NCI-H1048 (cell line): ENCODE data around the gene SERGEF.

Experiments
- DNase-seq: peaks from one replicate; lab custom pipeline; 2025; lab: John Stamatoyannopoulos, UW

Gene SERGEF

DNA sequence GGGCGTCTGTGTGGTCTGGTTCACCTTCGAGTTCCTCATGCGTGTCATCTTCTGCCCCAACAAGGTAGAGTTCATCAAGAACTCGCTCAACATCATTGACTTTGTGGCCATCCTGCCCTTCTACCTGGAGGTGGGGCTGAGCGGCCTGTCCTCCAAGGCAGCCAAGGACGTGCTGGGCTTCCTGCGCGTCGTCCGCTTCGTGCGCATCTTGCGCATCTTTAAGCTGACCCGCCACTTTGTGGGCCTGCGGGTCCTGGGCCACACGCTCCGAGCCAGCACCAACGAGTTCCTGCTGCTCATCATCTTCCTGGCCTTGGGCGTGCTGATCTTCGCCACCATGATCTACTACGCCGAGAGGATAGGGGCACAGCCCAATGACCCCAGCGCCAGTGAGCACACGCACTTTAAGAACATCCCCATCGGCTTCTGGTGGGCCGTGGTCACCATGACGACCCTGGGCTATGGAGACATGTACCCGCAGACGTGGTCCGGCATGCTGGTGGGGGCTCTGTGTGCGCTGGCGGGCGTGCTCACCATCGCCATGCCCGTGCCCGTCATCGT lies 240.9 kb downstream of the SERGEF start:
- no peak for DNase-seq

DNA sequence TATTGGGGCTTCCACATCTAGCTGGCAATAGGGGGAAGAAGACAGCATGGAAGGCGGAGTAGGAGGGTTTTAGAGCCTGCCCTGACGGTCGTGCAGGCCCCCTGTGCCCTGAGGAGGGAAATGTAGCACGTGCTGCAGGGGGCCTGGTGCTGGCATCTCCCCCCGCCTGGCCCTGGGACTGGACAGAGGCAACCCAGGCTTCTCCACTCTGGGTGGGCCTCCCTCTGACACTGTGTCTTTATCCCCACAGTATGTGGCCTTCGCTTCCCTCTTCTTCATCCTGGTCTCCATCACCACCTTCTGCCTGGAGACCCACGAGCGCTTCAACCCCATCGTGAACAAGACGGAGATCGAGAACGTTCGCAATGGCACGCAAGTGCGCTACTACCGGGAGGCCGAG lies 241.4 kb downstream of the SERGEF start:
- no peak for DNase-seq

DNA sequence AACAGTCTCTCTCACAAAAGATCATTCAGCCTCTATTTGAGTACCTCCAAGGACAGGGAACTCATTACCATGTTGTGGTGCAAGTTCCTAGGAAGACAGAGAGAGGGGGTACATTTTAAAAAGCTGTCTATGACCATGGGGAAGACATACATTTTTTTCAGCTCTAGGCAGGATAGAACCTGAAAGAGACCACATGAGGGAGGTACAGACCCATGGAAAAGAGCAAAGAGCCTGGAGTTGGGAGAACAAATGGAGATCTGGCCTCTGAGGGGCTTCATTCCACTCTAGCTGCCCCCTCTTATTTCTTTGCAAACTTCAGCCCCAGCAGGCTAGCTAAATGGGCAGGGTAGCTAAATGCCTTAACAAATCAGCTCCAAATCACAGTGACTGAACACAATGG lies 241.9 kb downstream of the SERGEF start:
- DNase-seq = no peak

DNA sequence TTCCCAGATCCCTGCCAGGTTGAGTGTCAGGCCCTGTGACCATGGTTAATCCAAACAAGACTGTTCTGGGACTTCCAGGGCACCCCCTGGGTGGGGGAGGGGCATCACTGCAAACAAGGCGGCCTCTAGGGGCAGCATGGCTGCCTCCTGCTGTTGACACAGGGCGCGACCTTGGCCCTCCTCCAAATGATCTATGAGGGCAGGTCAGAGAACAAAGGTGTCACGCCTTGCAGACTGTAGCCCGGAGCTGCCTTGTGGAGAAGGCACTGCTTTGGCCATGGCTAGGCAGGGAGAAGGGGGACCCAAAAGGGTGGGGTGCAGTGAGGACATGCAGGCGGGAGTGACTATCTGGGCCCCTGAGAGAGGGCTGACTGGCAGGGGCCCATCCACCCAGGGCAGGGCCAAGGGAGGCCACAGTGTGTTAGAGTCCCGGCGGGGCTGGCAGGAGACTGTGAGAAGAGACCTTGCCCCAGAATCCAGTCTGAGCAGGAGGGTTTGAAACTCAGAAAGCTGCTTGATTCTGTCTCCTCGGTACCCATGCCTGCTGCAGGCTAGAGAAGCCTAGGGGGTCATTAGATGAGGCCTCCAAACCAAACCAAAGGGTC lies 242.7 kb downstream of the SERGEF start:
- DNase-seq = no peak

DNA sequence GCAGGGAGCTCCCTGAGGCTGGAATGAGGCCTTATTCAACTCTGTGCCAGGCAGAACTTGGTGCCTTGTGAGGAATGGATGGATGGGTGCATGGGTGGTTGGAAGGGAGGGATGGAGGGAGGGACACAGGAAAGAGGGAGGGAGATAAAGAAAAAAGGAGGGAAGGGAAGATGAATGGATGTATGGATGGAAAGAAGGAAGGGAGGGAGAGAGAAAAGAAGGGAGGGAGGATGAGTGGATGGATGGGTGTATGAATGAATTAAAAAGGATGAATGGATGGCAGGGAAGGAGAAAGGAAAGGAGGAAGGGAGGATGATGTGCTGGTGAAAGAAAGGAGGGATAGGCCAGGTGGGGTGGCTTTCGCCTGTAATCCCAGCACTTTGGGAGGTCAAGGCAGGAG lies 243.6 kb downstream of the SERGEF start:
- no peak for DNase-seq

DNA sequence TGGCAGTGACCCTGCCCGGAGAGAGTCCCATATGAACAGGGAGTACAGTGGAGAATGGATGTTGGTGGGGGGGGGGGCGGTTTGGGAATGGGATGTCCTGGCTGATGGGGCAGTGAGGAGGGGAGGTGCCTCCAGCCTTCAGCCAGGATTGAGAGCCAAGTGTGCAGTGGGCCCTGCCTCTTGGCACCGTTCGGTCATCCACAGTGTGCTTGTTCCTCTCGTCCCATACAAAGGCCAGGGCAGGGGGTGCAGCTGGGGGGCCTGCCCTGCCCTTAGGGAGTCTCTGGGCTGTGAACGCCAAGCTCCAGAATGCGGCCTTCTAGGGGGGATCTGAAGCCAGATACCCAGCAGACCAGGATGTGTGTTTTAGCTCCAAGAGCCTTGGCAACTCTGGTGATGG lies 244.3 kb downstream of the SERGEF start:
- no peak for DNase-seq

DNA sequence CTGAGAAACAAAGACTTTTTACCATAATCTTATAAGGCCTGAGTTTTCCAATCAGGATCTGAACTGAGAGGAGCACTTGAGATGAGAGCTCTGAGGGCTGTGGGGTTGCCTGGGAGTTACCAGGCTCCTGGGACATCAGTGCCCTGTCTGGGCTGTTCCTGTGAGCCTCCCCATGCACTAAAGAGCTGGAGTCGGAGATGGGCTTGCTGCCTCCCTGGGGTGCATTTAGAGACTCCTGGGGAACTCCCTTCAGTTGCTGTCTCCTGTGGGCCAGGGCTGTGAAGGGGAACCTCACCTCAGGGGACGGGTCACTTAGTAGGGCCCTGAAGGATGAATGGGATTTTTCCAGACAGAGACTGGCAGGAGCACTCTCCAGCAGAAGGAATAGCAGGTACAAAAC lies 244.9 kb downstream of the SERGEF start:
- no peak for DNase-seq

DNA sequence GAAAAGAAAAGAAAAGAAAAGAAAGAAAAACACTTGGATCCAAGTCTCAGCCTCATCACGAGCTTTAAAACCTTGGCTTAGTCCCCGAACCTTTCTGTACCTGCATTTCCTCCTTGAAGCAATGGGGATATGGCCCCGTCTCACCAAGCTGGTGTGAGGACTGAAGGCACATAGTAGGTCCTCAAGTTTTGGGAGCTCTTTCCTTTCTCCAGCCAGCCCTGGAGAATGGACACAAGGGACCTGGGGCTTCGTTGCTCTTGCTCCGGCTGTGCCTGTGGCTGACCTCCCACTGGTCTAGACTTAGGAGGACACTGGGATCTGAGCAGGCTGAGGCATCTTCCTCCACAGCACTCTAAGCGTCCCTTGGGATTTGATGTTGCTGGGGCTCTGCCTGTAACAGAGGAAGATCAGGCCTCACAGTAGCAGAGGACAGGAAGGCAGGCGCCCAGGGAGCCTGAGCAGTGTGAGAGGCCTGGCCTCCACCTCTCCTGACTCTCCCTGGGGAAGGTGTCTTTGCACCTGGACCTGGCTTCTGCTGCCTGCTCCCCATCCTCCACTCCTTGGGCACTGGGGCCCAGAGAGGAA lies 245.5 kb downstream of the SERGEF start:
- no peak for DNase-seq

DNA sequence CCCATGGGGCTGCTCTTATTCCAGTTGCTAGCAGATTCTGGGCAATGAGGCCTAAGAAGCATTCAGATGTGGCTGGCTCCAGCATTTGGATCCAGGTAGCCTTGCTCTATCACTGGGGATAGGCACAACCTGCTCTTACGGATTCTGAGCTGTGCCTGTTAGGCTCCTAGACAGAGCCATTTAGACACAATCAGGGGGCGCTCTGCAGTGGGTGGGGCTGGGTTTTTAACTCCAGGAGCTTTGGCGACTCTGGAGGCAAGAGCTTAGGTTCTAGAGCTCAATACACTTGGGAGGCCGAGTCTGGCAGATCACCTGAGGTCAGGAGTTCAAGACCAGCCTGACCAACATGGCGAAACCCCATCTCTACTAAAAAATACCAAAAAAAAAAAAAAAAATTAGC lies 246.3 kb downstream of the SERGEF start:
- DNase-seq = no peak

DNA sequence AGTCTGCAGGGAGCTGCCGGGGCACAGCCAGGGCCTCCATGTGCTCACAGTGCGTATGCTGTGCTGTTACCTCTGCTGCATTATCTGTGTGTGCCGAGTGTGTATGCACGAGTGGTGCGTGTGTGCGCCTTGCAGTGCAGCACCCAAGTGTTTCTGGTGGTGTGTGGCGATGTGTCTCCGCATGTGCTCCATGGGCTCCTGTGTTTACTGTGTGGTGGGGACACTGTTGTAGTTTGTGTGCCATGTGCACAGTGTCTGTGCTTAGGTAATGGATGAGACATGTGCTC lies 246.8 kb downstream of the SERGEF start:
- DNase-seq = no peak

DNA sequence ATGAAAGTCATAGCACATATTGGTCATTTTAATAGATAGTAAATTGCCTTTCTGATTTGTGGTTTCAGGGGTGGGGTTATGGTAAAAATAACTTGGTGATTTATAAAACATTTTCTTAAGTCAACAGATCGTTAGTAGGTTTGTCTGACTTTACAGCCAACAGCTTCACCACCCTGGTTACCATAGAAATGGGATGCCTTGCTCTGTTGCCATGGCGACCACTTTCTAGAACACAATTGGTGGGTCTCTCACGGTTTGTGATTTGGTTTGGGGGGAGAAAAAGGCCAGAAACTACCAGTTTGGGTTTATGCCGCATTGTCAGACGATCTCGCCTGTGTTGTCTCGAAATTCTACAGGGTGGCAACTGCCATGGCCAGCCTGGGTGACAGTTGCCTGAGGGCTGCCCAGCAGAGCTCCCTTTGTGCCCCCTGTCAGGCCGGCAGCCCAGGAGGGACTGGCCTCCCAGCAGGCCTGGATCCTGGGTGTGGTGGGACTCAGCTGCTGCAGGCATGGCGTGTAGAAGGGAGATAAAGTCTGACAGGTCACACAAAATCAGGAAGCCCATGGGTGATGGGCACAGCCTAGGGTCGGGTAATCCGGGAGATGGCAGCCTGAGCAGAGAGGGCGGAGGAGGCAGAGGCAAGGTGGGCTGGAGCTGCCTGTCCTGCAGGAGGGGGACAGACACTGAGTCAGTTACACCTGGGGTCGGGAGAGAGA lies 247.3 kb downstream of the SERGEF start:
- no peak for DNase-seq

DNA sequence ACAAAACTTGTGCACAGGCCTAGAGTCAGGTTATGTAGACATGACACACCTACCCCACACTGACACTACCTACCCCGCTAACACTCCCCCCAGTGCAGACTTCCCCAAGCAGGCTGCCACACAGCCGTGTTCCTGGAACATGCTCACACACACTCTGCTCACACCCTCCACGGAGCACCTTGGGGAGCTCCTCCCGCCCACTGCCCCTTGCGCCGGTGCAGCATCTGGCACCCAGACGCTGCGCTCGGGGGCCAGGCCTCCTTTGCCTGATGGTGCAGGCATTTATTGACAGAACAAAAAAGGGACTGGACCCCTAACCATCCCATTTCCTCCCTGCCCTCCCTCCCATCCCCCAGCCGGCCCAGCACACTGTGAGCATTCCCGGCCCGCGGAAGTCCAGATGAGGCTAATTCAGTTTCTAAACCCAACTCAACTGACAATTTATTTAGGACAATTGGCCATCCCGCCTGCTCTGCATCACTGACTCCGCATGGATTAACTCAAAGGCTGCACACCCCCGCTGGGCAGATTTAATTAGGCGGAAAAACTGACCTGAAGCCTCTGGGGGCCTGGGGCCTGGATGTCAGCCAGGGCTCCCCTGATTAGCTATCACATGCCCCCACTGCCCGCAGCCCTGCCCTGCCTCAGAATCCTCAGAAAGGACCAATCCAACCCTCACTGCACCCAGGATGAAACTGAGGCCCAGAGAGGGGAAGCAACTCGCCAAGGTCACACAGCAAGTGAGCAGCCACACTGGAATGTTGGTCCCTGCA lies 248.2 kb downstream of the SERGEF start:
- no peak for DNase-seq

DNA sequence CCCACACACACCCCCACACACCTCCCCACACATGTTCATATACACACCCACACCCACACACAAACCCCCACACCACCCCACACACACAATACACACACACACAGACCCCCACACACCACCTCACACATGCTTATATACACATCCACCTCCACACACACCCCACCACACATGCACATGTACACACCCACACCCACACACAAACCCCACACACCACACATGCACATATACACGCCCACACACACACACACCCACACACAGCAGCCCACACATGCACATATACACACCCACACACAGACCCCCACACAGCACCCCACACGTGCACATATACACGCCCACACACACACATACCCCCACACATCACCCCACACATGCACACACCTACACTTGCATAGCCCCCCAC lies 249.1 kb downstream of the SERGEF start:
- DNase-seq = no peak

DNA sequence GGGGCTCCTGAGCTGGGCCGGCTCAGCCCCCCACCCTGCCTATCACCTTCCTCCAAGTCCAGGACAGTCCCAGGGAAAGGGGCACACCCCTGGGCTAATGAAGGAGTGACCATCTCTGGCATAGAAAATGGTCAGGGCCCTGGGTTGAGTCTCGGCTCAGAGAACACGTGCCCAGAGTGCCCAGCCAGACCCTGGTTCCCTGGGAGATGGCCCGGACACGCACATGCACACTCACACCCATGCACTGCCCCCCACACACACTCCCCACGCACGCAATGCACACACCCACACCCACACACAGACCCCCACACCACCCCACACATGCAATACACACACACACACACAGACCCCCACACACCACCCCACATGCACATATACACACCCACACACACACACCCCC lies 249.6 kb downstream of the SERGEF start:
- no peak for DNase-seq

DNA sequence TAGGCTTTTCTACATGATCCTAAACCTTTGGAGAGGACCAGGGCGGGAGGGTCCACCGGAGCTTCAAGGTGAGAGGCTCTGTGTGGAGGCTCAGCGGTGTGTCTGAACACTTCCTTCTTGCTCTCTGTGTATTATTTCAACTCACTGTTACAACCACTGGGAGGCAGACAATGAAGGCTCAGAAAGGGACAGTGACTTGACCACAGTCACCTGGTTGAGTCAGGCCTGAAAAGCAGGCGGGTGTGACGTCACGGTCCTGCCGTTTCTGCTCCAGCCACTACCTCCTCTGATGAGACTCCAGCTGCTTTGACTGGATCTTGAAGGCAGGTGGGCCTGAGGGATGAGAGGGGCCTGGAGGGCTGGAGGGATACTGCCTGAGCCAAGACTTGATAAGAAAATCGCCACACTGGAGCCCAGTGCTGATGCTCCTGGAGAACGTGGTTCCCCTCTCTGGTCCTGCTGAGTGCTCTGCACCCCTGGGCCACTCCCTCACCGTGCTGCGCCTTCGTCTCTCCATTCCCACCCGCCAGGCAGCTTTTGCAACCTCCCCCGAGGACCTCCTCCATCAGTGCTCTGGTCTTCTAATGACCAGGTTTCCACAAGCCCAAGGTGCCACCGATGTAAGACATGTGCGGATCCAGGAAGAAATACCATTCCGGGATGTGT lies 250.4 kb downstream of the SERGEF start:
- DNase-seq = no peak

DNA sequence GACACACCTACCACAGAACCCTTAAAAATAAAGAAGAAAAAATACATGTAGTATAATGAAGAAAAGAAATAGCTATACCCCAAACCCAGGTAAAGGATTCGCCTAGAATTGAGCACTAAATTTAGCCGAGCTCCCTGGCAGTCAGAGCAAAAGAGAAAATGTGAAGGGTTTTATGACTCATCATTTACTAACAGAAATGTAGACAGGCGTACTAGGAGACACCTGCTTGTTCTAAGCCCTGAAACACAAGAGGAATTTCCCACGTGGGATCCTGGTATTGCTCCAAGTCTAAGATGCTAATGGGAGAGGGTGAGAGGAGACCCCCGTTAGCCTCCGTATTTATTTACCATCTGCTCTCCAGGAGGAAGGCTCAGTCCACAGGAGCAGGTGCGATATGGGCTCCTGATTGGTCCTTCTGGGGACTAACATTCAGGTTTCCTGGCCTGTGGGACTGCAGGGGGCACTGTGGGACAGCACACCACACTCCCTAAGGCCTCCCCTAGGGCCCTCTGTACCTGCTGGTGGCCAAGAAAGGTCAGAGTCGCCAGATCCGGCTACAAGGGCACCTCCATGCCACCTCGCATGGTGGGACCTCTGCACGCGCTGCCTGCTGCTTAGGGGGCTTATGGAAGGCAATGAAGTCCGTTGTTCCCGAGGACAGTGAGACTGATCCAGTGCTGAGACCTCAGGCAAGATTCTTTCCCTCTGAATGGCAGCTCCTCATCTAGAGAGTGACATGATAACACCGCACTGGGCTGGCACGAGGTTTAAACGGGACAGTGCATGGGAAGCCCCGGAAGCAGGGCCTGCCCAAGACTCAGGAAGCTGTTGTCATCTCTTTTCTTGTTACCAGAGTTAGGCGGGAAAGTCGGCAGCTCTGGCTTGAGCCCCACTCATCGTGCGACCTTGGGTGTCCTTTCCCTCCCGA lies 252.5 kb downstream of the SERGEF start:
- no peak for DNase-seq

DNA sequence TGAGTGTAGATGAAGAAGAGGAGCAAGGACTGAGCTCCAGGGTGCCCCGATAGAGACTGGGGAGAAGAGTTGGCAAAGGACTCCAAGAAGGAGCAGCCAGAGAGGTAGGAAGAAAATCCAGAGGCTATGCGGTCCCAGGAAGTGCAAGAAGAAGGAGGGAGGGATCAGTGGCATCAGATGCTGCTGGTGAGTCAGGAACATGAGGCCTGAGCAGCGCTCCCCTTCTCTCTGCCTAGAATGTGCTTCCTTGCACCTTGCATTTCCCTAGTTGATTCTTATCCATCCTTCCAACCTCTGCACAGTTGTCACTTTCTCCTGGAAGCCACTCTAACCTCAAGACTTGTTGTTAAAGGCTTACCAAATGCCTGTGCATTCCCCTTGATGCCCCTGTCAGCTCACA lies 257.0 kb downstream of the SERGEF start:
- DNase-seq = no peak

DNA sequence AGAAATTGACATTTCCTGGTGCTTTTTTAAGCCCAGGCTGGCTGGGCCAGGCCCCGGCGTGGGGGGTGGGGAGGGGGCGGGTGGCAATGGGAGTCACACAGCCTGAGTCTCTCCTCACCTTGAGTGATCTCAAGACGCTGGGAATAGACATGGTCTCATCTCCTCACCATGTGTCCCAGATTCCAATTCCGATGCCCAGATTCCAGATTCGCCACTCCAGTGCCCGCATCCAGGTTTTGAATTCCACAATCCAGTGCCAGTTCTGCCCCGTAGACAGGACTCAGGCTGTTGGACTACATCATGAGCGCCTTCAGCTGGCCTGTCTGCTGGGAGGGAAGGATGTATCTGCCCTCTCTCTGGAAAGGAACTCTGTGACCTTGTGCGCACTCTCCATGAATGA lies 259.2 kb downstream of the SERGEF start:
- no peak for DNase-seq

DNA sequence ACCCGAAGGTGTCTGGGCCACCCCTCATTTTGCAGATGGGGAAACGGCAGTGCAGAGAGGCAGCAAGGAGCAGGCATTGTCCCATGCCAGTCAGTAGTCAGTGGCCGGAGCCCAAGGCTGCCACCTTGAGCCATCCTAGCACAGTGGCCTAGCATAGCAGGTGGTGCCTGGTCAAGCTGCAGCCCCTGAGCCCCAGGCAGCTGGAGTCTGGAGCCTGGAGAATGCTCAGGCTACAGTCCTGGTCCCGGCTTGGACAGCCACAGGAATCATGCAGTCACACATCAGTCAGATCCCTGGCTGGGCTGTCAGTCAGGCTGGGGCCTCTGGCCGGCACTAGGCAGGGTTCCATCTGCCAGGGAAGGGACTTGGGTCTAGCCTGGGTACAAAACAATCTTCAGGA lies 259.7 kb downstream of the SERGEF start:
- no peak for DNase-seq

DNA sequence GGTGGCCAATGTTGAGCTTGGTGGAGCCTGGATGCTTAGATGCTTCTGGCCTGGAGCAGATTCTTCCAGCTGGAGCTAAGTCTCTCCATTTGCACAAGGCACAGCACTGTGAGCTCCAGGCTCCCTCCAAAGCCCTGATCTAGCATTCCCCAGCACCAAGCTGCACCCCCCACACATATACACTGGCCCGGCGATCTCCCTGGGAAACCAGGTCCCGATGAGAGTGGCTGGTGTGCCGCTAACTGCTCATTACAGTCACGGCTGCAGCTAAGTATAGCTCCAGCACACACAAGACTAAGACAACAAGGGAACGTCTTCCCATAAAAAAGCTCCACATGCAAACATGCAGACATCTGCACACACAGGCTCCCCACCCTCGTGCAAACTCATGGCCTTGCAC lies 260.7 kb downstream of the SERGEF start:
- DNase-seq = no peak

DNA sequence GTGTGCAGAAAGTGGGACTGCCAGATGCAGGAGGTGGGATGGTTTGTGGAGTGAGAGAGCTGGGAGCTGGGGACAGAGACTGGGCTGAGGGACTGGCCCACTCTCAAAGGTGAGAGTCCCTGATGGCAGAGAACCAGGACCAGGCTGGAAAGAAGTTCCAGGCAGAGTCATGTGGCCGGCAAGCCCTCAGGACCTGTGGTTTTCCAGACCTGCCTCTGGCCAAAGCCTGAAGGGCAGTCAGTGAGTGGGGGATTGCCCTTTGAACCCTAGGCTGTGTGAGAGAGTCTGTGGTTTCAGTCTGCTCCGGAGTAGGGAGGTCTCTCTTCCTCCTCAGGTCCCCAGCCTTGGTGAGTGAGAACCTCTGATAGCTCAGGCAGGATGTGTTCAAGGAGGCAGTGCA lies 261.3 kb downstream of the SERGEF start:
- no peak for DNase-seq
